ENCODE data around the gene ENTPD2. TPM values are rescaled to one million over a fixed set of nuclear protein-coding genes. Genes with fewer than 3 reads are reported as not detected.
A peak's percentile ranks its signal among the peaks of the same experiment; 100 is the strongest.

ENTPD2 gene
- total and polyA plus RNA-seq, 12 donors, result 0.32 to 3.3 (median 1.6) TPM

- no peaks in the 10 kb centered on the region for H3K9me3 ChIP-seq
- intact Hi-C loops (cut with DNase I), result loop anchor here in 4 of 10 donors (2.0 to 5.0 kb wide), 3 partner anchors 90 to 250 kb away; partner anchors contain the start of gene C8G (in 2 of the 4)
- H3K27ac ChIP-seq, result no peak overlapping the region
- ATAC-seq (no peak), DNase-seq (no peak)
- TF ChIP-seq, protein P1, sequence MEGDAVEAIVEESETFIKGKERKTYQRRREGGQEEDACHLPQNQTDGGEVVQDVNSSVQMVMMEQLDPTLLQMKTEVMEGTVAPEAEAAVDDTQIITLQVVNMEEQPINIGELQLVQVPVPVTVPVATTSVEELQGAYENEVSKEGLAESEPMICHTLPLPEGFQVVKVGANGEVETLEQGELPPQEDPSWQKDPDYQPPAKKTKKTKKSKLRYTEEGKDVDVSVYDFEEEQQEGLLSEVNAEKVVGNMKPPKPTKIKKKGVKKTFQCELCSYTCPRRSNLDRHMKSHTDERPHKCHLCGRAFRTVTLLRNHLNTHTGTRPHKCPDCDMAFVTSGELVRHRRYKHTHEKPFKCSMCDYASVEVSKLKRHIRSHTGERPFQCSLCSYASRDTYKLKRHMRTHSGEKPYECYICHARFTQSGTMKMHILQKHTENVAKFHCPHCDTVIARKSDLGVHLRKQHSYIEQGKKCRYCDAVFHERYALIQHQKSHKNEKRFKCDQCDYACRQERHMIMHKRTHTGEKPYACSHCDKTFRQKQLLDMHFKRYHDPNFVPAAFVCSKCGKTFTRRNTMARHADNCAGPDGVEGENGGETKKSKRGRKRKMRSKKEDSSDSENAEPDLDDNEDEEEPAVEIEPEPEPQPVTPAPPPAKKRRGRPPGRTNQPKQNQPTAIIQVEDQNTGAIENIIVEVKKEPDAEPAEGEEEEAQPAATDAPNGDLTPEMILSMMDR (IDR thresholded peaks at IDR 0.05), result no peak
- peaks cover 7 to 29% (median 24%) of the 10 kb centered on the region in 9 donors for H3K4me1 ChIP-seq
- no peaks in the 10 kb centered on the region for H3K27me3 ChIP-seq
- H3K4me3 ChIP-seq, result no peak overlapping the region
- H3K36me3 ChIP-seq, result peaks cover 4 to 48% (median 20%) of the 10 kb centered on the region in 9 donors
- 79 to 87% methylated on average over 13 of the region's 13 CpGs for WGBS, 2 donors
Measured at GRCh38 chr9:137037035-137037434, 16.8 kb downstream of the ENTPD2 start.

DNA sequence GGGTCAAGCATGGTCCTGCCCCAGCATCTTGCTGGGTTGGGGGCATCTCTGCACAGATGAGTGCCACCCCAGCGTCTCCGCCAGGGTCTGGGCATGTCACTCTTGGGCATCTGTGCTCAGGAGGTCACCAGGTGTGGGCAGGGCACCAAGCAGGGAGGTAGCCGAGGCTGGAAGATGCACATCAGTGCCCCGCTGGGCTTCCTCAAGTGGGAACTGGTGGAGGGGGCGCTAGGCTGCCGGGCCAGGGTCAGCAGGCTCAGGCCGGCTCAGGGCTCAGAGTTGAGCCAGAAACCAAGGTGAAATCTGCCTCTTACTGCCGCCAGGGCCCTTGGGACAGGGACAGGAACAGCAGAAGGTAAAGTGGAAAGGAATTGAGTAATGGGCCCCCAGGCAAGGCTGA, 17.9 kb downstream of the ENTPD2 start:
- peaks cover 4 to 38% (median 20%) of the 10 kb centered on the region in 9 donors for H3K36me3 ChIP-seq
- WGBS, 2 donors, result 76 to 80% methylated on average over 8 of the region's 8 CpGs

DNA sequence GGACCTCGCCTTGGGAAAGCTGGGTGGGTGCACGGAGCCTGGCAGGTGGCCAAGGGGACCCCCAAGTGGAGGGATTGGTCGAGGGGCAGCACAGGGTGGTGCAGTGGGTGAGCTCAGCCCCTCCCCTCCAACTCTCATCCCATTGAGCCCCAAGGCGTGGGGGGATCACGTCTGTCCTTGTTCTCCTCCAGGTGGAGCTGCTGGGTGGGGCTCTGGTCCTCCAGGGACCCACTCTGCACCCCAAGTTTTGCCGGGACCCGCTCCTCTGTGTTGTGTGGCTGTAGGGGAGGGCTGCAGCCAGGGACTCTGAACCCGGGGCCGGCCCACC, 18.4 kb downstream of the ENTPD2 start:
- H3K27ac ChIP-seq, result peak overlapping the region in 1 of 10 donors; percentile 83
- DNase-seq (no peak), ATAC-seq (peak in 5 of 8 donors; percentile 2 to 34 (median 14))
- H3K9me3 ChIP-seq, result no peaks in the 10 kb centered on the region
- 26 to 27% methylated on average over 9 of the region's 9 CpGs for WGBS, 2 donors
- intact Hi-C loops (cut with DNase I), result loop anchor here in 9 of 10 donors (1.0 to 5.0 kb wide), 7 partner anchors 87 to 251 kb away; partner anchors contain the start of gene C8G (in 2 of the 9)
- no peaks in the 10 kb centered on the region for H3K27me3 ChIP-seq
- peaks cover 6 to 40% (median 11%) of the 10 kb centered on the region in 9 donors for H3K4me1 ChIP-seq
- peaks cover 0 to 34% (median 16%) of the 10 kb centered on the region in 9 donors for H3K36me3 ChIP-seq
- TF ChIP-seq, protein P1 (IDR thresholded peaks at IDR 0.05), result peak in 4 of 9 donors; percentile 20 to 45 (median 26)
- H3K4me3 ChIP-seq, result no peak overlapping the region

More for the DNA sequence above, 17.9 kb downstream of the ENTPD2 start:
- ATAC-seq, result peak in 2 of 8 donors; percentile 1 to 5
- Histone ChIP-seq H3K27me3 (no peaks in the 10 kb centered on the region), H3K4me1 (peaks cover 6 to 36% (median 13%) of the 10 kb centered on the region in 9 donors), H3K4me3 (no peak overlapping the region), H3K27ac (no peak overlapping the region), H3K9me3 (no peaks in the 10 kb centered on the region)
- no peak for DNase-seq
- intact Hi-C loops (cut with DNase I), result loop anchor here in 9 of 10 donors (1.0 to 5.0 kb wide), 7 partner anchors 87 to 251 kb away; partner anchors contain the start of gene C8G (in 2 of the 9)
- TF ChIP-seq, protein P1 (IDR thresholded peaks at IDR 0.05), result no peak

DNA sequence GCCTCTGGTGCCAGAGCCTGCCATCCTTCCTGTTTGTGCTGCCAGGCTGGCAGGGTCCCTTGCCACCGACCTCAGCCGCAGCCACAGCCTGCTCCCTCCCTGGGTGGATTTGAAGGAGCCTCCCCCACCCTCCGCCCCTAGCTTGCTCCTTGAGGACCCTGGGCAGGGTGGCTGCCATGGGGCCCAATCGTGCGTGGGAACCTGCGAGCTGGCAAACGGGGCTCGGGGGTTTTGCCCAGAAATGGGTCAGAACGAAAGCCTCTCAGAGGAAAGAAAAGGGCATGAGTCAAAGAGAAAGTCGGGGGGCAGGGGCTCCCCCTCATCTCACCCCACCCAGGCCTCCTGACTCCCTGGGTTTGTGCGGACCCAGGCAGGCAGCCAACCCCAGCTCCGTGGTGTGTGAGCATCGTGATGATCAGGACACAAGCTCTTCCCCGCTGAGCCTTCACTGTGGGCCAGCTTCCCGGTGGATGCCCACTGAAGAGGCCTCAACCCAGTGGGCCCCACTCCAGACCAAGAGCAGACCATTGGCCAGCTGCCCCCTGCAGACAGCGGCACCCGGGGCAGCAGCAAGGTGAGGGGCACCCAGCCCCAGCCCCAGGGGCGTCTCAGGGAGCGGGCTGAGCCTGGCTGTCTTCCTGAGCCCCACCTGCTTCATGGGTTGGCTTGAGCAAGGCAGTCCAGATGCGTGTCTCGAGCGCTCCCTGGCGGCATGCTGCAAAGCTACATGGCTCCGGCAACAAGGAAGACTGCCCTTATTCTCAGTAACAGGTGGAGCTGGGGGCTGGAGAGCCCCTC, 19.0 kb downstream of the ENTPD2 start:
- intact Hi-C loops (cut with DNase I), result loop anchor here (1.0 to 5.0 kb wide), 7 partner anchors 86 to 250 kb away; partner anchors contain the start of gene C8G (in 4 of the 10)
- TF ChIP-seq, protein P1 (IDR thresholded peaks at IDR 0.05), result peak; percentile 88 to 95 (median 93)
- H3K27me3 ChIP-seq, result no peaks in the 10 kb centered on the region
- peak overlapping the region in 1 of 10 donors; percentile 15 for H3K4me3 ChIP-seq
- H3K4me1 ChIP-seq, result peaks cover 6 to 45% (median 11%) of the 10 kb centered on the region in 9 donors
- H3K9me3 ChIP-seq, result no peaks in the 10 kb centered on the region
- 23 to 27% methylated on average over 24 of the region's 24 CpGs for WGBS, 2 donors
- DNase-seq, result peak; percentile 76 to 86
- peaks cover 0 to 28% (median 13%) of the 10 kb centered on the region in 9 donors for H3K36me3 ChIP-seq
- ATAC-seq, result peak; percentile 67 to 89 (median 79)
- H3K27ac ChIP-seq, result peak overlapping the region in 2 of 10 donors; percentile 6 to 83
